B cell (primary cell): Measurements from ENCODE around the gene WNK2.
"Not testable (repeated sequence)": the region's sequence is repeated elsewhere in the genome, so short reads cannot be mapped to it uniquely, and the experiment has no call there.

Experiments used
- EZH2 ChIP-seq: IDR thresholded peaks from 2 replicates; pipeline ENCODE4 v1.6.1; 2012; ENCODE audit warnings: borderline replicate concordance, low read depth, mild to moderate bottlenecking, moderate library complexity, low read length; ENCODE audit not compliant: insufficient read depth, poor library complexity, severe bottlenecking
- TF ChIP-seq, protein P1 (sequence below): fragments of 200-600 bp; IDR thresholded peaks from one replicate; pipeline ENCODE4 v1.8.0; 2022; ENCODE audit warnings: antibody characterized with exemption, mild to moderate bottlenecking

DNA sequence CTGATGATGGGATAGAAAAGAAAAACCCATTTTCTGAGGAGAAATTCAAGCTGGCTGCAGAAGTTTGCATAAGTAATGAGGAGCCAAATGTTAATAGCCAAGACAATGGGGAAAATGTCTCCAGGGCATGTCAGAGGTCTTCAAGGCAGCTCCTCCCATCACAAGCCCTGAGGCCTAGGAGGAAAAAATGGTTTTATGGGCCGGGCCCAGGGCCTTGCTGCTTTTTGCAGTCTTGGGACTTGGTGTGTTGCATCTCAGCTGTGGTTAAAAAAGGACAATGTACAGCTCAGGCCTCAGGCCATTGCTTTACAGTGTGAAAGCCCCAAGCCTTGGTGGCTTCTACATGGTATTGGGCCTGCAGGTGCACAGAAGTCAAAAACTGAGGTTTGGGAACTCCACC lies 154.3 kb downstream of the WNK2 start:
- TF ChIP-seq, protein P1, sequence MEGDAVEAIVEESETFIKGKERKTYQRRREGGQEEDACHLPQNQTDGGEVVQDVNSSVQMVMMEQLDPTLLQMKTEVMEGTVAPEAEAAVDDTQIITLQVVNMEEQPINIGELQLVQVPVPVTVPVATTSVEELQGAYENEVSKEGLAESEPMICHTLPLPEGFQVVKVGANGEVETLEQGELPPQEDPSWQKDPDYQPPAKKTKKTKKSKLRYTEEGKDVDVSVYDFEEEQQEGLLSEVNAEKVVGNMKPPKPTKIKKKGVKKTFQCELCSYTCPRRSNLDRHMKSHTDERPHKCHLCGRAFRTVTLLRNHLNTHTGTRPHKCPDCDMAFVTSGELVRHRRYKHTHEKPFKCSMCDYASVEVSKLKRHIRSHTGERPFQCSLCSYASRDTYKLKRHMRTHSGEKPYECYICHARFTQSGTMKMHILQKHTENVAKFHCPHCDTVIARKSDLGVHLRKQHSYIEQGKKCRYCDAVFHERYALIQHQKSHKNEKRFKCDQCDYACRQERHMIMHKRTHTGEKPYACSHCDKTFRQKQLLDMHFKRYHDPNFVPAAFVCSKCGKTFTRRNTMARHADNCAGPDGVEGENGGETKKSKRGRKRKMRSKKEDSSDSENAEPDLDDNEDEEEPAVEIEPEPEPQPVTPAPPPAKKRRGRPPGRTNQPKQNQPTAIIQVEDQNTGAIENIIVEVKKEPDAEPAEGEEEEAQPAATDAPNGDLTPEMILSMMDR, result not testable (repeated sequence)
- TF ChIP-seq EZH2, result not testable (repeated sequence)
